Muscle of arm (tissue), 12 donors: Measurements from ENCODE around the gene FADS6. TPM values are rescaled to one million over a fixed set of nuclear protein-coding genes. Genes with fewer than 3 reads are reported as not detected.
"Not testable (repeated sequence)": the region's sequence is repeated elsewhere in the genome, so short reads cannot be mapped to it uniquely, and the experiment has no call there.

Experiments used
- DNase-seq: peaks from one replicate; pipeline ENCODE4 v3.0.0-alpha.2; 2013
- polyA plus RNA-seq, 12 donors: library from polyadenylated mRNA; unstranded; fragments of 120-200 nt; gene quantifications; one replicate each; pipeline ENCODE4 v1.2.1, GENCODE V29; 2013; ENCODE audit not compliant: insufficient read length in 12 of 12

The FADS6 gene
- polyA plus RNA-seq, 12 donors: 0.07 to 2.7 (median 0.37) TPM; not detected in 7

DNA sequence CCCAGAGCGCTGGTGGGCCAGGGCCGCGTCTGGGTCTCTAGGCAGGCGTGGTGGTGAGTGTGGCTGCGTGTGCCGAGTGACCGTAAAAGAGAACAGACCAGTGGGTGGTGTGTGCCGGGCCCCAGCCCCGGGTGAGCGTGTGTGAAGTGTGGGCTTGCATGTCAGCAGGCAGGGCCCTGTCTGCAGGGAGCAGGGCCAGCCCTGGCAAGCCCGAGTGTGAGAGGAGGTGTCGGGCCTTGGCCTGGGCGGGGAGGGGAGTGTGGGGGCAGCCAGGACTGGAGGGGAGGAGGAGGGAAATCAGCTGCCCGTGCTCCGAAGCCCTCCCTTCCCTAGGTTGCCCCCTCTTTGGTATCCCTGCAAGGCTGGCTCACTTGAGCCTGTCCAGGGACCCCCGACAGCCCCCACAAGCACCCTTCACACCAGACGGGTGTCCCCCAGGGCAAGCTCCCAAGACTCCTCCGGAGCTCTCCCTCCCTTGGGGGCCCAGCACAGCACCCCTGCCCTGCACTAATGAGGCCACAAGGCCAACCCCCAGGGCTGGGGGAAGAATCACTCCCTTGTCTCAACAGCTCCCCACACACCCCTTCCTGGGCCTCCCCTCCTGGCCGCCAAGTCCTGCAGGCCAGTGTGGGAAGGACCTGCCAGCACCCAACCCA lies 27.7 kb upstream of the FADS6 start:
- DNase-seq: no peak

DNA sequence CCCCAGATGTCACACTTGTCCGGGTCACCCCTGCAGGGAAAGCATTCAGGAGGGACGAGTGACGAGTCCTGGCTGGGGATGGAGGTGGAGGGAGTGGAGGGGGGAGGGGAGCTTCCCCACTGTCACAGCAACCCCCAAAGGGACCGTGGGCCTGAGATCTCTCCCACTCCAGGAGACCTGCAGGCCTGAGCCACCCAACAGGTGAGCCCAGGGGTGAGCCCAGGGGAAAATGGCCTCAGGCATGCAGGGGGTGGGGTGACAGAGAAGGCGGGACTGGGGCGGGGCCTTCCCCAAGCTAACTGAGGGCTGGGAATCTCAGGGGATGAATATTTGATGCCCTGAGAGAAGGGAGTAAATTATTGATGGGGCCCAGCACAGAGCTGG lies 27.2 kb upstream of the FADS6 start:
- DNase-seq: no peak

DNA sequence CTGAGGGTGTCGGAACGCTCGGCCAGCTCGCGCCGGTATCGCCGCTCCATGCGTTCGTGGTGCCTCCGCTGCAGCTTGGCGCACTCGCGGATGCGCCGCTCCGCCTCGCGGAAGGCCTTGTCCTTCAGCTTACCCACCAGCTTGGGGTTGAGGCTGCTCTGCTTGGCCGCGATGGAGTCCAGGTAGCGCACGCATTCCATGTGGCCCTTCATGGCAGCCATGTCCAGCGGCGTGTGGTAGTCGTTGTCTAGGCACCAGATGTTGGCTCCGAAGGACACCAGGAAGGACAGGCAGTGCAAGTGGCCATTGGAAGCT lies 26.8 kb upstream of the FADS6 start:
- DNase-seq: no peak

DNA sequence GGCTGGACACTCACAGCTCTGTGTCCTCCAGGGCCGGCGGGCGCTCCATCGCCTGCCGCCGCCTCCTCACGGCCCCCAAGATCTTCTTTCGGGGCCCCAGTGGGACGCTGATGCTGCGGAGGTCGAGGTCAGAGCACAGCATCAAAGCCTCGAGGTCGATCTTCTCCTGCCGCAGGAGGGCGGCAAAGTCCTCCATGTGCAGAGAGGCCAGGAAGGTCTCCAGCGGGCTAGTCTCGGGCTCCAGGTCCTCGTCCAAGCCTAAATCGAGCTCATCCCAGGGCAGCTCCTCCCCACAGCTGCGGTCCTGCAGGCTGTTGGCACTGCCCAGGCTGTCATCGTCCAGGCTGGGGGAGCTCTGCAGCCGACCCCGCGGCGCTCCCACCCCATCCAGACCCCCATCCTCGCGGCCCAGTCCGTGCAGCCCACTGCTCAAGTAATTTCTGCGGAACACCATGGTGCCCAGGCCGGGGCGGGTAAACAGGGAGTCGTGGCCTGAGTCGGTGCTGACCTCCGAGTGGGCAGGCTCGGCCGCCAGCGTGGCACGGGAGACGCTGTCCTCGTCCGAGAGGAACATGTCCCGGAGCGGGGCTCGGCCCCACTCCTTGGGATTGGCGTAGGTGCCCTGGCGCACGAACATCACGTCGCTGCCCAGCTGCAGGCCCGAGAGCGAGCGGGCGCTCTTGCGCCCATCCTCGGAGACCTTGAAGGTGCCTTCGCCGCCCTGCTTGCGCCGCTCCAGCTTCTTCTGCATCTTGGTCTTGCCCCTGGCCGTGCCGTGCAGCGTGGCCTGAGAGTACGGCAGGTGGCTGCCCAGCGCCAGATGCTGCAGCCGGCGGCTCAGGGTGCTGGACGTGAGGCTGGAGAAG lies 26.2 kb upstream of the FADS6 start:
- DNase-seq: no peak

DNA sequence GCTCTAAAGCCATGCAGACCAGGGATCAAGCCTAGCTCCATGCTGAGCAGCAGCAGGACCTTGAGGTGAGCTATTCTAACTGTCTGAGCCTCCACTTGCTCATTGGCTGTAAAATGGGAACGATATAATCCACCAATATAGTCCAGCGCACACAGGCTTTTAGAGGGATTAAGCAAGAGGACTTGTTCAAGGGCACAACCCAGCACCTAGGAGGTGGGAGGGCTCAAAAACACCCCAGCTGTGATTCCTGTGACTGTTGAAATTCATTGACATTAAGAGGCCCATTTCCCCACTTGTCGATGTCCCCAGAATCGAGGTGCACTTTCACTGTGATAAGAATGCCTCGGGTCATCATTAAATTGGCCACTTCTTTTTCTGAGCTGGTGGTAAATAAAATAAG lies 25.5 kb upstream of the FADS6 start:
- no peak for DNase-seq

DNA sequence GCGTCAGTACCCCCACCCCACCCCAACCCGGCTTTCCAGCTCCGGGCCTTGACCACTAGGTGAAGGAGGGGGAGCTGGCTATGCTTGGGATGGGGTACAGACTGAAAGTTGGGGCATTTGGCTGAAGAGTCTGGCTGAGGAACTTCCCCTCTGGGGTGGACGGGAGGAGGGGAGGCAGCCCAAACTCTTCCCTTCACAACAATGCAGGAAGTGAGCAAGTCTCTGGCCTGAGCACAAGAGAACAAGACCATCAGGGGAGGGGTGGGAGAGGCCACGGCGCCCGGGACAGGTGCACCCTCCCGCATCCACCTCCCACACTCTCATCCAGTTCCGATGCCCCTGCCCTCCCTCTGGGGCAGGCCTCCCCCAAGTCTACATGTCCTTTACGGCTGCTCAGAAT lies 24.0 kb upstream of the FADS6 start:
- no peak for DNase-seq

DNA sequence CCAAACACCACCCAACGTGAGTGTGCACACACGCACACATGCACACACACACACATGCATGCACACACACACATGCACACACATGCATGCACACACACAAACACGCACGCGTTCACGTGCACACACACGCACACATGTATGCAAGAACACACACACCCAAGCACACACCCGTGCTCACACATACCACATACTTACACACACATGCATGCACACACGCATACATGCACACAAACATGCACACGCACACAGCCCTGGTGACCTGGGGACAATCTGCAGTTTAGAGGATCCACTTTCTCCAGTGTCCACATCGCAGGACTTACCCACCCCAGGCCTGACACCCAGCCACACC lies 23.4 kb upstream of the FADS6 start:
- DNase-seq: no peak

DNA sequence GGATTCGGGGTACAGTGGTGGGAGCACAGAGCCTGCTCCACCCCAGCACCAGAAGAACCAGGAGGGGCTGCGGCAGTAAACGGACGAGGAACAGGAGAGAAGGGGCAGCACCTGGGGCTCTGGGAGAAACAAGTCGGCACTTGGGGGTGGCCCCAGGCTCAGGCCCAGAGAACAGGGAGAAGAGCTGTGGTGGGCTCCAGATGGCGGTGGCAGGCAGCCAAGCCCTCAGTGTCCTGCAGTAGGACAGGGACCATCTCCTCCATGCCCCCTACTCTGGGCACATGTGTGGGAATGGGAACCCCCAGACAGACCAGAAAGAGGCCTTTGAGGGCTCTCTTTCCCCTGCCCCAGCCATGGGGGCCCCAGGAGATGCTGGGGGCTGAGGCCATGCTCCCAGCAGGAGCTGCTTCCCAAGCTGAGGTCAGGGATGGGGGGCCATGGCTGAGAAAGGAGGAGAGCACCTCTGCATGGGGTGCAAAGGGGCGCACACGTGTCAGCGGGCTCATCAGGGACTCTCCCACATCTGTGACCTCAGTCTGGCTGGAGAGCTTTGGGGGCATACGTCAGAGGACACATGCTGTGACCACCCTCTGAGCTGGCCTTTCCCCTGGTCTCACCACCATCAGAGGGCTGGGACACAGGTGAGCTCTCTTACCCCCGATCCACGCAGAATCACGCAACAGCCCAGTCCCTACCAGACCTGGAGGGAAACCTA lies 22.9 kb upstream of the FADS6 start:
- no peak for DNase-seq

DNA sequence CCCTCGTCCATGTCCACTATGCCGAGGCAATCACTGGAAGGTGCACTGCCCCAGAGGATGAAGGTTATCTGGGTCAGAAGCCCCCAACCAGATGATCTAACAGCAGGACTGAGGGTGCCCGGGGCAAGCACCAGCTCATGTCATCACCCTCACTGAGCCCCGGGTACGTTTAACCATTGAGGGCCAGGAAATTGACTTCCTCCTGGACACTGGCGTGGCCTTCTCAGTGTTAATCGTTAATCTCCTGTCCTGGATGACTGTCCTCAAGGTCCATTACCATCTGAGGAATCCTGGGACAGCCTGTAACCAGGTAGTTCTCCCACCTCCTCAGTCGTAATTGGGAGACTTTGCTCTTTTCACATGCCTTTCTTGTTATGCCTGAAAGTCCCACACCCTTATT lies 18.0 kb upstream of the FADS6 start:
- not testable (repeated sequence) for DNase-seq

DNA sequence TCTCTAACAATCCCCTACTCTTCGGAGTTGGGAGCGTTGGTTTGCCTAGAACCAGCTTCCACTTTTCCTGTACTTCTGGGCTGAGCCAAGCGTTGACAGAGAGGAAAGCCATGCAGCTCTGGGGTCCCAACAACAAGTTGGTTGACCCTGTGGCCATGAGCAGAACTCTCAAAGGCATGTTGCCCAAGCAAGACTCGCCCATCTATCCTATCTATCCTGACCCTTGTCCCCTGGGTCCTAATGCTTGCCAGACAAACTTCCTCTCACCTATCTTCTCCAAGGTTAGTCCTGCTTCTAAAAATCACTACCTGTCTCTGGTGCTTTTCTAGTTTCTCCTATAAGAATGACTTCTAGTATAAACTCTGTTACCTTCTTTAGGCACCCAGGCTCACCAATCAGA lies 15.7 kb upstream of the FADS6 start:
- DNase-seq: not testable (repeated sequence)

DNA sequence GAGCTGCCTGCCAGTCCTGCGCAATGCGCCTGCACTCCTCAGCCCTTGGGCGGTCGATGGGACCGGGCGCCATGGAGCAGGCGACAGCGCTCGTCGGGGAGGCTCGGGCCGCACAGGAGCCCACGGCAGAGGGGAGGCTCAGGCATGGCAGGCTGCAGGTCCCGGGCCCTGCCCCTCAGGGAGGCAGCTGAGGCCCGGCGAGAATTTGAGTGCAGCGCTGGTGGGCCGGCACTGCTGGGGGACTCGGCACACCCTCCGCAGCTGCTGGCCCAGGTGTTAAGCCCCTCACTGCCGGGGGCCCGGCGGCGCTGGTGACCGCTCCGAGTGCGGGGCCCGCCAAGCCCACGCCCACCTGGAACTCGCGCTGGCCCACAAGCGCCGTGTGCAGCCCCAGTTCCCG lies 13.6 kb upstream of the FADS6 start:
- no peak for DNase-seq

DNA sequence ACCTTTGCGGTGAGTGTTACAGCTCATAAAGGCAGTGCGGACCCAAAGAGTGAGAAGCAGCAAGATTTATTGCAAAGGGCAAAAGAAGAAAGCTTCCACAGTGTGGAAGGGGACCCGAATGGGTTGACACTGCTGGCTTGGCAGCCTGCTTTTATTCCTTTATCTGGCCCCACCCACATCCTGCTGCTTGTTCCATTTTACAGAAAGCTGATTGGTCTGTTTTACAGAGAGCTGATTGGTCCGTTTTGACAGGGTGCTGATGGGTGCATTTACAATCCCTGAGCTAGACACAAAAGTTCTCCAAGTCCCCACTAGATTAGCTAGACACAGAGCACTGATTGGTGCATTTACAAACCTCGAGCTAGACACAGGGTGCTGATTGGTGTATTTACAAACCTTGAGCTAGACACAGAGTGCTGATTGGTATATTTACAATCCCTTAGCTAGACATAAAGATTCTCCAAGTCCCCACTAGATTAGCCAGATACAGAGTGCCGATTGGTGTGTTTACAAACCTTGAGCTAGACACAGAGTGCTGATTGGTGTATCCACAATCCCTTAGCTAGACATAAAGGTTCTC lies 12.9 kb upstream of the FADS6 start:
- DNase-seq: not testable (repeated sequence)

DNA sequence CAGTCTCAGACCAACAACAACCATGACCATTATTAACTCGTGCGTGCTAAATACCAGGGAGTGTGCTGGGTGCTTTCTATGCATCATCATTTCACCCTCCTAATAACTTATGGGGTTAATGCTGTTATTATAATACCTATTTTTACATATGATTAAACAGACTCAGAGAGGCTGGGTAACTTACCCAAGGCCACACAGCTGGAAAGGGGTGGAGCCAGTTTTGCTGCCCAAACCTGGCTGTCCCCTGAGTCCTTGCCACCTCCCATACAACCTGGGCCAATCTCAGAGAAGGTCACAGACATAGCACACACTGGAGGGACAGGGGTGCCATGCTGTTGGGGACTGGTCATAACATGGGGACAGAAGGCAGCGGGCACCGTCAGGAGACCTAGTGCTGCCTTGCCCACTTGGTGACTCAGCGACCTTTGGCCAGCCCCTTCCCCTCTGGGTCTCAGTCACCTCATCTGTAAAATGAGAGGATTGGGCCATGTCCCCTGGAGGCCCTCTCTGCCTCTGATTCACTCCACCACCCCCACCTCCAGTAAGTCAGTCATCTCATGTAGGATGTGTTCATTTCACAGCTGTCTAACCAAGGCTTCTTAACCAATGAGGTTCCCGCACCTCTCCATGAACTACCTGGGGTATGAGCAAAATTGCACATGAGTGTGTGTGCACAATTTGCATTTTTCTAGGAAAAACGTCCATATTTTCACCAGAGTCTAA lies 11.4 kb upstream of the FADS6 start:
- no peak for DNase-seq

DNA sequence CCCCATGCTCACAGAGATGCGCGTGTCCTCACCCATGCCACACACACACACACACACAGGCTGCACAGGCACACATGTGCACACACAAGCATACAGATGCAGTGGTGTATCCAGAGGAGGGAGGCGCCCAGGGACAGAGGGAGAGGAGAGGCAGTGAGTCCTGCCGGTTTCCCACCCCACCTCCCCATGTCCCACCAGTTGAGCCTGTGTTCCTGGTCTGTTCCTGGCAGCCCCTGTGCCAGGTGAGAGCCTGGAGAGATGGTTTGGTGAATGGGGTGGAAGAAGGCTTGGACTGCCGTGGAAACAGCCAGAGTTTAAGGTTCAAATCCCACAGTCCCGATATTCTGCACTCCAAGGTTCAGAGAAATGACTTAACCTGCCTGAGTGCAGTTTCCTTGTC lies 10.2 kb upstream of the FADS6 start:
- no peak for DNase-seq

DNA sequence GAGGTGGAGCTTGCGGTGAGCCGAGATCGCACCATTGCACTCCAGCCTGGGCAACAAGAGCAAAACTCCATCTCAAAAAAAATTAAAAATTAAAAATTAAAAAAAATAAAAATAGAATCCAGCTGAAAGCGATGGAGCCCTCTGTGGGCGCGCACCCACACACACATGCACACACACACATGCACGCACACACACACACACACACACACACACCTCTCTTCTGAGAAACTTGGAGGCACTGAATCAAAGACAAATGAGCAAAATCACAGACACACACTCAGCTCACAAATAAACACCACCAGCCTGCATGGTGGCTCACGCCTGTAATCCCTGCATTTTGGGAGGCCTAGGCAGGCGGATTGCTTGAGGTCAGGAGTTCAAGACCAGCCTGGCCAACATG lies 9.6 kb upstream of the FADS6 start:
- DNase-seq: no peak

DNA sequence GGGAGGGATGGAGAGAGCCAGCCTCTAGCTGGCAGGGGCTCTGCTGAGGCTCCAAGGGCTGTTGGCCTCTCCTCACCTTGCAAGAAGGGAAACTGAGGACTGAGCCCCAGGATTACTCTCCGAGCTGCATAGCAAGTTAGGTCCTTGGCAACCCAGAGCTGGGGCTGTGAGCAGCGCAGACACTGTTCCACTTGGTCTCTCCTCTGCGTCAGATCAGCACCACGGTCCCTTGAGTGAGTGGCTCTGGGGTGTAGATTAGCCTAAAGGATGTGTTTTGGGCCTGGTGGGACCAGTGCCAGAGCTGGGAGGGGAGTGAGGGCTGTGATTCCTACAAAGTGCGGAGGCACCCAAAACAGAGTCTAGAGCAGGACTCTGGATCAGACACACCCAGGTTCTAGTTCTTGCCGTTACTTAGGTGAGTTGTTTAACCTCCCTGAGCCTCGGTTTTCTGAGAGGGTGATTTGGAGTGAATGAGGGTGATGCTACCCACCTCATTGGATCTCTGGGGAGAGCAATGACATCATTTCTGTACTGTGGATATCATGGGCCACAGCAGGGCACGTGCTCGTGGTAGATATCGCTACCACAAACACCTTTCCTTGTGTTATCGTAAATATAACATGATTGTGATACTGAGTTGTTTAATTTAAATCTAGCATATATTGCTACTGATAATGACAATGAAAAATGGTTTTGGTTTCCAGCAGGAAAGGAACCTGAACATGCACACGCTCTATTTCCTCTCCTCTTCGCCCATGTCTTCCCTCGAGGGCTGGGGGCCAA lies 8.1 kb upstream of the FADS6 start:
- no peak for DNase-seq

DNA sequence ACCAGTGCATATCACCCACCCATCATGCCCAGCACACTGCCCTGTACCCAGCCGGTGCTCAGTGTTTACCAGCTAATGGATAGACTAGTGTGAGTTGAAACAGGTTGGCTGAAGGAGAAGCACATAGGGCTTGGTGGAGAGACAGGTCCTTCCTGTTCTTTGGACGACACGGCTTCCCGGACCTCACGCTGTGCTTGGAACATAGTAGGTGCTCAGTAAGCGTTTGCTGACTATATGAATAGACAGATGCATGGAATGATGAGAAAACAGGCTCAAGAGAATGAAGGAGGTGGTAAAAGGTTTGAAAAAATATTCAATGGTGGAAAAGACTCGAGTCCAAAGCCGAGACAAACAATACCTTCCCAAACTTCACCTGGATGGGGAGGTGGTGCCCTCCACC lies 6.8 kb upstream of the FADS6 start:
- no peak for DNase-seq

DNA sequence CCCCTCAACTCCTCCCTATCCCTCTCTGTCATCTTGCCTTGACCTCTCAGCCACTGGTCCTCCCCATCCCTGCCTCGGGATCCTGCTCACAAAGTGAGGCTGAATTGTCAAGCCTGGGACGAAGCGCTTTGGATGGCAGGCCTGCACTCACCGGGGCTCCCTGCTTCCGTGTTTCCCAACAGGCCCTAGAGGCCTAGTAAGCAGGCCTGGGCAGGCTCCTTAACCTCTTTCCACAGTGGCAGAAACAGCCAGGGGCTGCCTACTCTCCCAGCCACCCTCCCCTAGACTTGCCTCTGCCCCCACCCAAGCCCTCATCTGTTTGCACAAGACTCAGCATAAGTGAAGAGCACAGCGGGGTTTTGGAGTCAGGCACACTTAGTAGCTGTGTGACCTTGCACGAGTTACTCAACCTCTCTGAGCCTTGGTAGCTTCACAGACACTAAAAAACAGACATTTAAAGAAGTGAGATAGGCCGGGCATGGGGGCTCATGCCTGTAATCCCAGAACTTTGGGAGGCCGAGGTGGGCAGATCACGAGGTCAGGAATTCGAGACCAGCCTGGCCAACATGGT lies 5.0 kb upstream of the FADS6 start:
- DNase-seq: no peak

DNA sequence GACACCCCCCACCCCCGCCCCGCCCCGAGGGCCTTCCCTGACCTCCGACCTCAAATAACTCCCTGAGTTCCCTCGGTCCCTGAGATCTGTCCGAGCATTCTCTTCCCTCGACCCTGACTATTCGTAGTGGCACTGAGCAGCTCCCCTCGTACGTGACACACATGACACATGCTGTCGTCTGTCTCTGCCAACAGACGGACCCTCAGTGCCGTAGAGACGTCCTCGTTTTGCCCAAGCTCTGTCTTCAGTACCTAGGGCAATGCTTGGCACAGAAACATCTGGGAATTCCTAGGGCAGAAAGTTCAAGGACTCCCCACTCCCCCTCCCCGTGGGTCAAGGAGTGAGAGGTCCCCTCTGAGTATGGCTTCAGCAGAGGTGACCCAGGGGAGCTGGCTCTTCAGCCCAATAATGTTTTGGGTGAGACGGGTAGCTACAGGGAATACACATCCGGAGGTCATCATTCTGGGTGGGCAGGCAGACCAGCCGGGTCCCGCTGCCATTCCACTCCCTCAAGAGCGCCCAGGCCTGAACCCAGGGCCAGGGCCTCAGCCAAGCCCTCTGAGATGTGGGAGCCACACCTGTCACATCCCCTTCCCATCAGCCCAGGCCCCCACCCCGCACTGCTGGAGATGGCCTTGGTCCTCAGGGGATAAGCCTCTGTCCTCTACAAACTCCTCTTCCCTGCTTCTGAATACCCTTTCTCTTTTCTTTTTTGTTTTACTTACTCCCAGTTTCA lies 671 bp upstream of the FADS6 start:
- DNase-seq: no peak
